AG08395 (cell line): ENCODE data around the gene PSMB10.
"Not testable (repeated sequence)": the region's sequence is repeated elsewhere in the genome, so short reads cannot be mapped to it uniquely, and the experiment has no call there.

Experiments
- DNase-seq: peaks from one replicate; pipeline ENCODE4 v3.0.0; 2012; ENCODE audit warnings: mixed read lengths, low spot score

PSMB10 gene

DNA sequence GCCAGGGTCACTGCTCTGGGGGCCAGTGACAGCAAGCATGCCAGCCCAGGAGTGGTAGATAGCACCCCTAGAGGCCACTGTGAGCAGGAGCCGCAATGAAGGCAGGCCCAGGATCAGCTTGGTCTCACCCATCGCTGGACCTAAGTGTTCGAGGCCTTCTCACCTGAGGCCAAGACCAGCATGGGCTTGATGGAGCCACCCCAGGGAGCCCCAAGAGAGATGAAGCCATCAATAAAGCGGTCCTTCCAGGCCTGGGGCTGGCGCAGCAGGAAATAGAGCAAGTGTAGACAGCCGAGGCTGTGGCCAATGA is 5.5 kb upstream of the PSMB10 start:
- DNase-seq, result peak; percentile 50

DNA sequence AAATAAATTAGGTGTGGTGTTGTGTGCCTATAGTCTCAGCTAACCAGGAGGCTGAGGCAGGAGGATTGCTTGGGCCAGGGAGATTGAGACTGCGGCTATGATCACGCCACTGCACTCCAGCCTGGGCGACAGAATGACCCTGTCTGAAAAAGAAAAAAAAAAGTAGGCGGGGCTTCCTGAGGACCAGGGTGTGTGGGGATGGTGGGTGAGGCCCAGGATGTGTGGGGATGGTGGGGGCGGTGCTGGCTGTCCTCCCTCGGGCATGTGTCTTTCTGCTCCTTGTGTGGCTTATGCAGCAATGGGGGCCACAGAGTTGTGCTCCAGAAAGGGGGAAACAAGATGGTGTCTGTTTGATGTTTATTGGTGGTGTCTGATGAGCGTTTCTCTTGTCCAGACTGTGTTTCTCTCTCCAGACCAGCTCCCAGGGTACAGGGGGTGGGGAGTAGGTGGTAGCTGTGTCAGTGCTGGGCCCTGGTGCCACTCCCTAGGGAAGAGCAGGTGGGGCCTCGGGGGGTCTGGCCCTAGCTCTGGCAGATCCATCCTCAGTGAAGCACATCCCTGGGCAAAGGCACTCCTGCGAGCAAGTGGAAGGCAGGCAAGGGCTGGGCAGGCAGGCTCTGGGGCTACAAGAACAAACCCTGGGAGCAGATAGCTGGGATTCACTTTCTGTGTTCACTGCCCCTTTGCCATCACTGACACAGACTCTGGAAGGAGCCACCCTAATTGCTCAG is 5.0 kb upstream of the PSMB10 start:
- no peak for DNase-seq

DNA sequence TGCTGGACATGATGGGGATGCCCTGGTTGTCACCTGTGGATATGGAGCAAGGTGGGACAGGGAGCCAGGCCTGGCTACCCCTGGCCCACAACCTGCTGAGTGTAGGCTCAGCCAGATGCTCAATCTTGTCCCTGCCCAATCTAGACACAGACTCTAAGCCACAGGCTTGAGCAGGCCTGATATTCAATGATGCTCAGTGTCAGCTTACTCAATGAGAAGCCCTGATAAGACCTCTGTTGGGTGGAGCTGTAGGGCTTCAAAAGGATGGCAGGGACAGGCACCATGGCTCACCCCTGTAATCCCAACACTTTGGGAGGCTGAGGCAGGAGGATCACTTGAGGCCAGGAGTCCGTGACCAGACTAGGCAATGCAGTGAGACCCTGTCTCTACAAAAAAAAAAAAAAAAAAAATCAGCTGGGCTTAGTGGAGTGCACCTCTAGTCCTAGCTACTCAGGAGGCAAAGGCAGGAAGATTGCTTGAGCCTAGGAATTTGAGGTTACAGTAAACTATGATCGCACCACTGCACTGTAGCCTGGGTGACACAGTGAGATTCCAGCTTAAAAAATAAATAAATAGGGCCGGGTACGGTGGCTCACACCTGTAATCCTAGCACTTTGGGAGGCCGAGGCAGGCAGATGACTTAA is 3.9 kb upstream of the PSMB10 start:
- DNase-seq, result no peak

DNA sequence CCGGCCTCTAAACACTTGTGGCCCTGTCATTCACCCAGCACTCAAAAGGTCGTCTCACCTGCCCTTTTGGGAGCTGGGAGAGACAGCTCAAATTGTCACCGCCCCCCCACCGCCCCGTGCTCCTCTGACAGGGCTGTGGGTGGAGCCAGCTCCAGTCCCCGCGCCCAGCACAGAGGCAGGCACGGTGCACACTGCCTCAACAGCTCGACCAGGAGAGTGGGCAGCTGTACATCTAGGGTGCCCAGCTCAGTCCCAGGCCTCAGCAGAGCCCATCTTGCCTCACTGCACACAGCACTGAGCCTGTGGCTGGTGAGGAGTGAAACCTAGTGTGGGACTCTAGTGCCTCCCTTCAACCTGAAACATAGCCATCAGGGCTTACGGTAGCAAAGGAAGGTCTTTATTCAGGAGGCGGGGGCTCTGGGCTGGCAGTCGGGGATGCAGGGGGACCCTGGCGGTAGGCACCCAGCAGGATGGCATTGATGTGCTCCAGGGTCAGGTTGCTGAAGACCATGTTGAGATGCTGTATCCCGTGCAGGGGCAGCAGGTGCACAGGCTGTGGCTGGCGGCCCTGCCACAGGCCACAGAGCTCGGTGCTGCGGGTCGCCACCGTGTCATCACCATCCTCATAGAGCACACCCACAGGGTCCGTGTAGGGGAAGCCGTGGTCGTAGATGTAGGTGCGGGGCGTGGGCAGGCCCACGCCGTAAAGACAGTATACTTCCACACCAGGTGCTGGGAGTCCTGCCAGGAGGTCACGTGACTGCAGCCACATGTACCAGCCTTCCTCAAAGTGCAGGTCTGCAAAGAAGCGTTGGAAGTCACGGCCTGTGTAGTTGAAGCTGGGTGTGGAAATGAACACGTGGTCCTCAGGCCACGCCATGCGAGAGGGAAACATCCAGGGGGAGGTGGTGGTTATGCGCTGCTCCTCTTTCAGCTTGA is 3.1 kb upstream of the PSMB10 start:
- no peak for DNase-seq

DNA sequence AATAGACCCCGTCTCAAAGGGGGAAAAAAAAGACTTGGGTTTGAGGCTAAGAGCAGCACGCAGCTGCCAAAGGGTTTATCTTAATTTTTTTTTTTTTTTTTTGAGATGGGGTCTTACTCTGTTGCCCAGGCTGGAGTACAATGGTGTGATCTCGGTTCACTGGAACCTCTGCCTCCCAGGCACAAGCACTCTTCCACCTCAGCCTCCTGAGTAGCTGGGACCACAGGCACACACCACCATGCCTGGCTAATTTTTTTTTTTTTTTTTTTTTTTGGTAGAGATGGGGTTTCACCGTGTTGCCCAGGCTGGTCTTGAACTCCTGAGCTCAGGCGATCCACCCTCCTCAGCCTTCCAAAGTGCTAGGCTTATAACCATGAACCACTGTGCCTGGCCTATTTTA is 1.1 kb upstream of the PSMB10 start:
- not testable (repeated sequence) for DNase-seq

DNA sequence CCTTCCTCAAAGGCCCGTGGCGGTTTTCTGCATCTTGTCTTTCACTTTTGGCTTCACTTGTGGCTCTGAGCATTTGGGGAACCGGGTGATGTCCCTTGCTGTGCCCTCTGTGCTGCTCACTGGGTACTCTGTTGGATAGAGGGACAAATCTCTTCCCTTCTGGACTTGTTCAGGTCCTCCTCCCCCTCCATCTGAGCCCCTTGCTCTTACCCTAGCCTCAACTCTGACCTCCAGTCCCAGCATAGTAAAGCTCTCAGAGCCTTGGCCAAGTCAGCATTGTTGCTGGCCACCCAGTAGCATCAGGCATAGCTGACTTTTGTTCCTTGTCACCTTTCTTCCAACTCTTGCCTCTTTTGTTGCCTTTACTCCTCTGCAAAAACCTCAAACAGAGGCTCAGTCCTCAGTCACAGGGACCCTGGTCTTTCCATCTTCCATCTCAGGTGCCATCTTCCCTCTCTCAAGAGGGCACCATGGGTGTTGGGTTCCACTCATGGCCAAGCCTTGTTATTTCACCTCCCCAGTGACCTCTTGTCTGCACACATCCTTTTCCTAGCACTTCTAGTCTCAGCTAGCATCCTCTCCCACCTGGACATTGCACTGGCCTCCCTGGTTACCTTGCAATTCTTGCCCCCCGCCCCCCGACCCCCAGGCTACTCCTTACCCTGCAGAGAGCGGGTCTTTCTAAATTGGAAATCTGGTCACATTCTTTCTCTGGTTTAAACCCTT is 393 bp upstream of the PSMB10 start:
- no peak for DNase-seq

DNA sequence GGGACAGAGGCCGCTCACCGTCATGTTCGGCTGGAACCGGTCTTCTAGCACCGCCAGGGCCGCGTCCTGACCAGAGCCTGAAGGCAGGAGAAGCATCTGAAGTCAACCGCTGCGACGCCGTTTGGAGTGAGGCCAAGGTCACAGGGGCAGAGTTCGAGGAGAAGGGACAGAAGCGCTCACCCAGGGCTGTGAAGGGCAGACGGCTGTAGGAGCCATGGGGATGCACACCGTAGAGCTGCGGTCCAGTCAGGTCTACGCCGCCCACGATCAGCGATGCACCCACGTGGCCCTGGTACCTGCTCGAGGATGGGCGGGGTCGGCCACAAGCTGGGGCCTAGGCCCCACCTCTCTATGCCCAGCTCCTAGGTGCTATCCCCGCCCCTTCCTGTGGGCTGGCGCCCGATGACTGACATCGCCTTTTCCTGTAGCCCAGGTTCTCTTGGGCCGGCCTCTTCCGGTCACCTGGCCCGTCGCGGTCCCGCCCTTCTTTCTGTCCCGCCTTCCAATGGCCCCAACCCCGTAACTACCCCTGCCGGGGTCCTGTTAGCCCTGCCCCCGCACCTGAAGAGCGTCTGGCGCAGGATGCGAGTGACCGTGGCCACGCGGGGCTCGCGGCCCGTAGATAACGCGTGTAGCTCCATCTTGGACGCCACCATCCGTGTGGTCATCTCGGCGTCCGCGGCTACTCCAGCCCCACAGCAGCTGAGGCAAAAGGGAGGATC is 1.1 kb downstream of the PSMB10 start:
- peak; percentile 98 for DNase-seq

DNA sequence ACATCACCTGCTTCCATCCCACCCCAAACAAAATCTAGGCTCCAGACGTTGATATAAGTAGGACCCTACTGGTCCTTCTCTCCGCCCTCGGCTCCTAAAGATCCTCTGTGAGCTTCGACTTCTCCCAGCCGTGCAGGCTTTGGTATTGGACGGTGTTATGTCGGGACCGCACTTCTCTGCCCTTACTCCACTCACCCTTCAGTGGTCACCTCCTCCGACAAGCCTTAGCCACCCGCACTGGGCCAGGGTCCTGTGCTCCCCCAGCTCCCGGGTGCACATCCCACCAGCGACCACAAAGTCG is 1.6 kb downstream of the PSMB10 start:
- no peak for DNase-seq

DNA sequence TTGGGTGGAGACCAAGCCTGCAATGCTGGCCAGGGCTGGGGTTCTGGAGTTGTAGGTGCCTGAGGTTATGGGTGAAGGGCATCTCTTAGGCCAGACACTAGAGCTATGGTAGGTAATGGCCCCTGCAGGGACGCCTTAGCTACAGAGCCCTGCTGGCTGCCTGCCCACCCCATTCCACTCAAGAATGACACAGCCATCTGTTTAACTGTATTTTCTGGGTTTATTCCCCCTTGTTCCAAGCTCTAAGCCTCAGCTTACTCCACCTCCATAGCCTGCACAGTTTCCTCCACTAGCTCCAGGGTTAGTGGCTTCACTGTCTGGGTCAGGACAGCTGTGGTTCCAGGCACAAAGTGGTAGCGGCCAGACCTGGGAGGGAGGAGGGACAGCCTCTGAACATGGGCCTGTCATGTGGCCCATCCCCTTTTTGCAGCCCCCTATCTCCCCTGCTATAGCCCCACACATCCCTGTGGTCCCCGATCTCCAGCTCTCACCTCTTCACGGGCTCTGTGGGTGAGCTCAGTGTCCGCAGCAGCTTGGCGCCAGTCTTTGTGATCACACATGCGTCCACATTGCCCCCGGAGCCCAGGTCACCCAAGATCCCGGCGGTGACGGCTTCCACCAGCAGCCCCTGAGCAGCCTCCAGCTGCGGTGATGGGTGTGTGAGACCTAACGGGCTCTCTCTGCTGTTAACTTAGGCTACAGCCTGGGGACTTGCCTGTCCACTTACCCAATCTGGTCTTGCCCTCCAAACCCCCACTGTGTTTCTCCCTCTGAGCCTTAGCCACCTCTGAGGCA is 2.1 kb downstream of the PSMB10 start:
- DNase-seq, result no peak

DNA sequence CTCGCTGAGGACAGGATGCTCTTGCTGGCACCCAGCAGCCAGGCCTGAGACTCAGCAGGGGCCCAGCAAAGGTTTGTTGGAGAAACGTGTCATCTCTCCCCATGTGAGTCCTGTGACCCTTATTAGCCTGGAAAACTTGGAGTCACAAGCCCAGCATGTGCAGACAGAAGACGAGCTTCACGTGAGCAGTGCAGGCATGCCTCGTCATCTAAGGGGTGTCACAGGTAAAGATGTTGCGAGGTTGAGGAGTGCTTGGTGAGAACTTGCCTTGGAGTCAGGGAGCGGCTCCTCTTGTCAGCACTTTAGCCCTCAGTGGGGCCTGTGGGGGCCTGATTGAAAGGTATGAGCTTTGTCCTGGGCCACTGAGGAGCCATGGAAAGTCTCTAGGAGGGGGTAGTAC is 2.8 kb downstream of the PSMB10 start:
- DNase-seq, result no peak

DNA sequence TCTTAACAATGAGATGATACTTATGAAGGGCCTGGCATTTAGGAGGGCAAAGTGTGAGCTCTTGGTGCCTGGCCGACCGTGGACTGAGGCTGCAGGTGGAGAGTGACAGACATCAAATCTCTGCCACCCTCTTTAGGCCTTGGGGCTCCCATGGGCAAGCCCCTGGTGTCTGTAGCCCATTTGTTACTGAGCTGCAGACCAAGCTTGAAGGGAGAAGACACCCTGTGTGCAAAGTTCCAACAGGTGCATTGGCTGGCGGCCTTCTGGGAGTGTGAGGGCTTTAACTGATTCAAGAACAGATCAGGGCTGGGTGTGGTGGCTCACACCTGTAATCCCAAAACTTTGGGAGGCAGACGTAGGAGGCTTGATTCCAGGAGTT is 4.2 kb downstream of the PSMB10 start:
- DNase-seq, result no peak

DNA sequence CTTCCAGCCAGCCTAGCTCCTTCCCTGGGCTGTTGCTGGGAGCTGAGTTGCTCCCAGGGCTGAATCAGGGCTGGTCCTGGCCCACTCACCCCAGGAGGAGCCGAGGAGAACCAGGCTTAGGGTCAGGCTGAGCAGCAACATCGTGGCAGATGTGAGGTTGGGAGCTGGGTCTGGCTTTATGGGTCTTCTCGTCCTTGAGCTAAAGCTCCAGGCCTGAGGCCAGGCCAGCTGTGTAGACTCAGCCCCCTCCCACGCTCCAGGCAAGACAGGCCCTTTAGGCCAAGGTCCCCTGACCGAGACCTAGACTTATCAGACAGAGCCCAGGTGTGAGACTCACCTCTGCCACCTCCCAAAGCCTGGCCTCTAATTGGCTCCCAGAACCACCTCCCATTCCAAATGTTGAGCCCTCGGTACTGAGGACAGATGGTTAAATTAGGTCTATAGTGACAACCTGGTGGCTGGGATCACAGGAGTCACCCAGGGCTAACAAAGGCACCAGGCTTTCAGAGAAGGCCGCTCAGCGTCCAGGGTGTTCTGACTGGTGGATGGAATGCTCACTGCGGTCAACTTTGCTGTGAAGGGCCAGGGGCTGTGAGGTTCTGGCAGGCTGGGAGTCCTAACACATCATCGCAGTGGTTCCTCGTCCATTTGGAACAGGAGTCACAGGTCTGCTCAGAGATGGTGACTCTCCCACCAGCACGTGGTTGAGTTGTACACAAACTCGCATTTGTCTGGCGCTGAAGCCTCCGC is 4.8 kb downstream of the PSMB10 start, which contains the start of gene CTRL:
Gene CTRL, minus strand, starts transcription at position 151 of the 750 bp plus-strand sequence. Its CDS starts 10 bp downstream, at position 141.
- DNase-seq, result no peak

DNA sequence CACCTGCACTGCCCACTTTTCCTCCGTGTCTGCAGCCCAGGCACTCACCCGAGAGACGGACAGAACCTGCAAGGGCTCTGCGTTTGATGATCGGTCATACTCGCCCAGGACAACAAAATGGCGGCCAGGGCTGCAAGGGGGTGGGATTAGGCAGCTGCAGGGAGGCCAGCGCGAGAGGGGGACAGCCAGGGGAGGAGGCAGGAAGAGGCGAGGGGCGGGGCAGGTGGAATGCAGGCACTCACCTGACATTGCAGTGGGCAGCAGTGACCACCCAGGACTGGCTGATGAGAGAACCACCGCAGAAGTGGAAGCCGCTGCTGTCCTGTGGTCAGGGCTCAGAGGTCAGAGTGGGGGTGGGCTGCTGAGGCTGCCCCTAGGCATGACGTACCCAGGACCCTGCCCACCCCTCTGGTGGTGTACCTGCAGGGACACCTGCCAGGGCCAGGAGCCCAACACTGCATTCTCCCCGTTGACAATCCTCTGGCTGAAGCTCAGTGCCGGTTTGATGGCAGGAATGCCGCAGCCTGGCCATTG is 5.9 kb downstream of the PSMB10 start:
- no peak for DNase-seq

DNA sequence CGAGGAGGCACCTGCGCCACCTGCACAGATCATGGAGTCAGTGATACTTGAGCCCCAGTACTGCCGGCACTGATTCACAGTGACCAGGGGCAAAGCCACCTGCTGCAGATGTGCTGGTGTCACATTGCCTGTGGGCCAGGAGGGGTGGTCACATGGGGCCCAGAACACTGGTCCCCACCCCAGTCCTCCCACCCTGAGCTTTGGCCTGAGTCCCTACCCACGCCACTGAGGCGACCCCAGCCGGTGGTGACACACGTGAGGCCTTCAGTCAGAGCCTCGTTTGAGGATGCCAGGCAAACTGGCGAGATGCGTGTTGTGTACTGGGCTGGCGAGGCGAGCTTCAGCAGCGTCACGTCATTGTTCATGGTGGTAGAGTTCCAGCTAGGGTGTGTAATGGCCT is 6.5 kb downstream of the PSMB10 start:
- no peak for DNase-seq

DNA sequence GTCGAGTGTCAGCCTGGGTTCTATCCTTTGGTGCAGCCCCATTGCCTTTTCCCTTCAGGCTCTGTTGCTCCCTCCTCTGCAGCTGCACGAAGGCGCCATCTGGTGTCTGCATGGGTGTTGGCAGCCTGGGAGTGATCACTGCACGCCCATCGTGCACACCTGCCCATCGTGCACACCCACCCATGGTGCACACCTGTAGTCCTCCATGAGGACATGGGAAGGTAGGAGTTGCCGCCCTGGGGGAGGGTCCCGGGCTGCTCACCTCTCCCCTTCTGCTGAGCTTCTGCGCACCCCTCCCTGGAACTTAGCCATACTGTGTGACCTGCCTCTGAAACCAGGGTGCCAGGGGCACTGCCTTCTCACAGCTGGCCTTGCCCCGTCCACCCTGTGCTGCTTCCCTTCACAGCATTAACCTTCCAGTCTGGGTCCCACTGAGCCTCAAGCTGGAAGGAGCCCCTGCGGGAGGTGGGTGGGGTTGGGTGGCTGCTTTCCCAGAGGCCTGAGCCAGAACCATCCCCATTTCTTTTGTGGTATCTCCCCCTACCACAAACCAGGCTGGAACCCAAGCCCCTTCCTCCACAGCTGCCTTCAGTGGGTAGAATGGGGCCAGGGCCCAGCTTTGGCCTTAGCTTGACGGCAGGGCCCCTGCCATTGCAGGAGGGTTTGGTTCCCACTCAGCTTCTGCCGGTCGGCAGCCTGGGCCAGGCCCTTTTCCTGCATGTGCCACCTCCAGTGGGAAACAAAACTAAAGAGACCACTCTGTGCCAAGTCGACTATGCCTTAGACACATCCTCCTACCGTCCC is 7.9 kb downstream of the PSMB10 start:
- DNase-seq, result peak; percentile 79

DNA sequence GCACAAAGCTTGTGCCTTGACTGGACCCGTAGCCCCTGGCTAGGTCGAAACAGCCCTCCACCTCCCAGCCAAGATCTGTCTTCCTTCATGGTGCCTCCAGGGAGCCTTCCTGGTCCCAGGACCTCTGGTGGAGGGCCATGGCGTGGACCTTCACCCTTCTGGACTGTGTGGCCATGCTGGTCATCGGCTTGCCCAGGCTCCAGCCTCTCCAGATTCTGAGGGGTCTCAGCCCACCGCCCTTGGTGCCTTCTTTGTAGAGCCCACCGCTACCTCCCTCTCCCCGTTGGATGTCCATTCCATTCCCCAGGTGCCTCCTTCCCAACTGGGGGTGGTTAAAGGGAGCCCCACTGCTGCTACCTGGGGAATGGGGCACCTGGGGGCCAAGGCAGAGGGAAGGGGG is 8.5 kb downstream of the PSMB10 start:
- DNase-seq, result no peak

DNA sequence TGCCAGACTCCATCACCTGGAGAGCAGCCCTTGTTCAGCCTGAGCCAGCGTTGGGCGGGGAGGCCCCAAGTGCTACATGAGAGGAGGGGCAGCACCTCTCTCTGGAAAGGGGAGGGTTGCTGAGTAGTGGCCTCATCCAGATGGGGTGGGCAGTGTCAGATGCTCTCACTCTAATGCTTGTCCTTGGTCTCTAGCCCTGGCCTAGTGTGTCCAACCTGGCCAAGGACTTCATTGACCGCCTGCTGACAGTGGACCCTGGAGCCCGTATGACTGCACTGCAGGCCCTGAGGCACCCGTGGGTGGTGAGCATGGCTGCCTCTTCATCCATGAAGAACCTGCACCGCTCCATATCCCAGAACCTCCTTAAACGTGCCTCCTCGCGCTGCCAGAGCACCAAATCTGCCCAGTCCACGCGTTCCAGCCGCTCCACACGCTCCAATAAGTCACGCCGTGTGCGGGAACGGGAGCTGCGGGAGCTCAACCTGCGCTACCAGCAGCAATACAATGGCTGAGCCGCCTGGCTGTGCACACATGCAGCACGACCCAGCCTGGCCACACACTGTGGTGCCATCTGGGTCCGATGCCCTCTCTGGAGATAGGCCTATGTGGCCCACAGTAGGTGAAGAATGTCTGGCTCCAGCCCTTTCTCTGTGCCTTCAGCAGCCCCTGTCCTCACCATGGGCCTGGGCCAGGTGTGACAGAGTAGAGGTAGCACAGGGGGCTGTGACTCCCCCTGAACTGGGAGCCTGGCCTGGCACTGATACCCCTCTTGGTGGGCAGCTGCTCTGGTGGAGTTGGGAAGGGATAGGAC is 9.3 kb downstream of the PSMB10 start:
- DNase-seq, result no peak

DNA sequence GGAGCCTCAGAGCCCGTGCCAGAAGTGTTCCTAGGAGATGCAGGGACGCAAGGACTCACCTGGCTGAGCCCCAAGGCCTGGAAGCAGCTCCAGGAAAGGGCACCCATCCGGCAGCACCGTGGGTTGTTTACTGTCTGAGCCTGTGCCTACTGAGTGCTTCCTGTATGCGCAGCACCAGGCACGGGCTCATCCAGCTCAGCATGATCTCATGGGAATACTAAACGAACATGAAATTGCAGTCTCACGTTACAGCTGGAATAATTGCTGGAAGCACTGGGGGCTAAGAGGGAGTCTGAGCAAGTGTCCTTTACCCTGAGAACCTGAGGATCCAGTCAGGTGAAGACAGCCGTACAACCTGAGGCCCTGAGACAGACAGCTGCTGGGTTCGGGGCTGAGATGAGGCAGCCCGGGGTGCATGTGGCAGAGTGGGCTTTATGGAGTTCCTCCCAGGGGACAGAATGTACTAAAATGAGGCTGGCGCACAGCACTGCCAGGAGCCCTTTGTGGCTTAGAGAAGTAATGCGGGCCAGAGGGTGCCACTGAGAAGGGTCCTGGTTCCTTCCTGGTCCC is 10.4 kb downstream of the PSMB10 start:
- no peak for DNase-seq
